DND-41 (cell line): Measurements from ENCODE around the gene LSR.

Experiments
- ATAC-seq: fragments of 200-7000 bp; cut with Tn5 transposase; 3 replicates; pipeline ENCODE4 v1.9.1; 2021; ENCODE audit warnings: low read depth; ENCODE audit not compliant: insufficient read depth
- DNase-seq: peaks from one replicate; pipeline ENCODE4 v3.0.0-alpha.2; 2020
- H2AFZ ChIP-seq: 2 replicates; pipeline ENCODE4 v1.6.0; 2012; ENCODE audit warnings: low read depth, low read length
- H3K27ac ChIP-seq: 2 replicates; pipeline ENCODE4 v1.5.1; 2012; ENCODE audit warnings: low read length, inconsistent platforms
- H3K27me3 ChIP-seq: fragments of 200-600 bp; sonication (generic); 2 replicates; pipeline ENCODE4 v1.6.0; 2012; ENCODE audit warnings: low read length, mild to moderate bottlenecking, inconsistent platforms; ENCODE audit not compliant: insufficient read depth, poor library complexity
- H3K36me3 ChIP-seq: 2 replicates; pipeline ENCODE4 v1.5.1; 2012; ENCODE audit warnings: low read length, inconsistent platforms; ENCODE audit not compliant: insufficient read depth
- H3K4me1 ChIP-seq: 2 replicates; pipeline ENCODE4 v1.5.1; 2012; ENCODE audit warnings: mild to moderate bottlenecking, low read length; ENCODE audit not compliant: insufficient read depth
- H3K4me2 ChIP-seq: 2 replicates; pipeline ENCODE4 v1.6.0; 2012; ENCODE audit warnings: mild to moderate bottlenecking, moderate library complexity, low read length, inconsistent platforms; ENCODE audit not compliant: insufficient read depth
- H3K4me3 ChIP-seq, 2 experiments: fragments of 200-600 bp in 1 of 2; shearing (Covaris generic) in 1 of 2; 2 replicates each; pipeline ENCODE4 v1.5.1; 2012 to 2016; ENCODE audit warnings: inconsistent platforms in 2 of 2, low read length in 2 of 2, mild to moderate bottlenecking in 2 of 2, low read depth in 1 of 2, moderate library complexity in 1 of 2
- H3K79me2 ChIP-seq: 2 replicates; pipeline ENCODE4 v1.6.0; 2012; ENCODE audit warnings: low read length, inconsistent platforms; ENCODE audit not compliant: insufficient read depth
- H3K9ac ChIP-seq: 2 replicates; pipeline ENCODE4 v1.6.0; 2012; ENCODE audit warnings: low read depth, mild to moderate bottlenecking, inconsistent platforms, low read length, moderate library complexity
- H3K9me3 ChIP-seq: 2 replicates; pipeline ENCODE4 v1.5.1; 2012; ENCODE audit warnings: low read length, moderate library complexity, mild to moderate bottlenecking, inconsistent platforms; ENCODE audit not compliant: insufficient read depth, severe bottlenecking
- H4K20me1 ChIP-seq: 2 replicates; pipeline ENCODE4 v1.6.0; 2012; ENCODE audit warnings: low read length; ENCODE audit not compliant: insufficient read depth
- EZH2 ChIP-seq: IDR thresholded peaks from 3 replicates; pipeline ENCODE4 v1.6.1; 2012; ENCODE audit warnings: borderline replicate concordance, low read depth, mild to moderate bottlenecking, moderate library complexity, low read length, inconsistent platforms; ENCODE audit not compliant: severe bottlenecking
- TF ChIP-seq, protein P1 (sequence below): IDR thresholded peaks from 2 replicates; pipeline ENCODE4 v1.5.1; 2012; ENCODE audit warnings: borderline replicate concordance, low read length, moderate library complexity, mild to moderate bottlenecking; ENCODE audit not compliant: poor library complexity, severe bottlenecking; ENCODE audit errors: extremely low read depth

Gene LSR

DNA sequence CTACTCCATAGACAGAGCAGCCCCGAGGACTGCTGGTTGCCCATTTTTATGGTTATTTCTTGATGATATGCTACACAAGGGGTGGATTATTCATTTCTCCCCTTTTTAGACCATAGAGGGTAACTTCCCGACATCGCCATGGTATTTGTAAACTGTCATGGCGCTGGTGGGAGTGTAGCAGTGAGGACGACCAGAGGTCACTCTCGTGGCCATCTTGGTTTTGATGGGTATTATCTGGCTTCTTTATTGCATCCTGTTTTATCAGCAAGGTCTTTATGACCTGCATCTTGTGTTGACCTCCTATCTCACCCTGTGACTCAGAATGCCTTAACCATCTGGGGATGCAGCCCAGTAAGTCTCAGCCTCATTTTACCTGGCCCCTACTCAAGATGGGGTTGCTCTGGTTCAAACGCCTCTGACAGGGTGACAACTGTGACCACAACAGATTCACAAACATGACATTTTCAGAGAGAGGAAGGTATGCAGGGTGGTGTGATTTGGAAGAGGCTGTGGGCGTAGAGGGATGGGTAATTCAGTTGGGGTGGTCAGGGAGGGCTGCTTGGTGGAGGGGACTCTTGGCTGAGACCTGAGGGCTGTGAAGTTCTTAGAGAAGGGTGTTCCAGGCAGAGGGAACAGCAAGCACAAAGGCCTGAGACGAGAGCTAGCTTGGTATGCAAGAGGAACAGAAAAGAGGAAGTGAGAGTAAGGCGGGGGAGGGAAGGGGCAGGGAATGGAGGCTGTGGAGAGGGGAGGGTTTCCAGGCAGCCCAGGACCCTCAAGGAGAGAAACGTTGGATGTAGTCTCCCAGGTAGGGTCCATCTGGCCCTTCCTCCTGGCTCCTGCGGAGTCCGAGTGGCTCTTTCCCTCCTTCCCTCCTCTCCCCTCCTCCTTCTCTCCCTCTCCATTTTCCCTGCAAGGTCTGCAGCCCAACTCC, 43.7 kb upstream of the LSR start:
- no peak overlapping the region for H3K27ac ChIP-seq
- H3K36me3 ChIP-seq, result no peaks in the 10 kb centered on the region
- H2AFZ ChIP-seq, result no peak overlapping the region
- no peaks in the 10 kb centered on the region for H3K4me1 ChIP-seq
- no peak overlapping the region for H3K4me2 ChIP-seq
- H3K79me2 ChIP-seq, result no peaks in the 10 kb centered on the region
- H3K27me3 ChIP-seq, result peaks cover 3% of the 10 kb centered on the region
- DNase-seq (no peak), ATAC-seq (no peak)
- H3K9me3 ChIP-seq, result no peaks in the 10 kb centered on the region
- TF ChIP-seq, protein P1, sequence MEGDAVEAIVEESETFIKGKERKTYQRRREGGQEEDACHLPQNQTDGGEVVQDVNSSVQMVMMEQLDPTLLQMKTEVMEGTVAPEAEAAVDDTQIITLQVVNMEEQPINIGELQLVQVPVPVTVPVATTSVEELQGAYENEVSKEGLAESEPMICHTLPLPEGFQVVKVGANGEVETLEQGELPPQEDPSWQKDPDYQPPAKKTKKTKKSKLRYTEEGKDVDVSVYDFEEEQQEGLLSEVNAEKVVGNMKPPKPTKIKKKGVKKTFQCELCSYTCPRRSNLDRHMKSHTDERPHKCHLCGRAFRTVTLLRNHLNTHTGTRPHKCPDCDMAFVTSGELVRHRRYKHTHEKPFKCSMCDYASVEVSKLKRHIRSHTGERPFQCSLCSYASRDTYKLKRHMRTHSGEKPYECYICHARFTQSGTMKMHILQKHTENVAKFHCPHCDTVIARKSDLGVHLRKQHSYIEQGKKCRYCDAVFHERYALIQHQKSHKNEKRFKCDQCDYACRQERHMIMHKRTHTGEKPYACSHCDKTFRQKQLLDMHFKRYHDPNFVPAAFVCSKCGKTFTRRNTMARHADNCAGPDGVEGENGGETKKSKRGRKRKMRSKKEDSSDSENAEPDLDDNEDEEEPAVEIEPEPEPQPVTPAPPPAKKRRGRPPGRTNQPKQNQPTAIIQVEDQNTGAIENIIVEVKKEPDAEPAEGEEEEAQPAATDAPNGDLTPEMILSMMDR, result no peak
- no peak for TF ChIP-seq EZH2
- H3K4me3 ChIP-seq, result no peak overlapping the region
- H4K20me1 ChIP-seq, result no peaks in the 10 kb centered on the region
- no peak overlapping the region for H3K9ac ChIP-seq

DNA sequence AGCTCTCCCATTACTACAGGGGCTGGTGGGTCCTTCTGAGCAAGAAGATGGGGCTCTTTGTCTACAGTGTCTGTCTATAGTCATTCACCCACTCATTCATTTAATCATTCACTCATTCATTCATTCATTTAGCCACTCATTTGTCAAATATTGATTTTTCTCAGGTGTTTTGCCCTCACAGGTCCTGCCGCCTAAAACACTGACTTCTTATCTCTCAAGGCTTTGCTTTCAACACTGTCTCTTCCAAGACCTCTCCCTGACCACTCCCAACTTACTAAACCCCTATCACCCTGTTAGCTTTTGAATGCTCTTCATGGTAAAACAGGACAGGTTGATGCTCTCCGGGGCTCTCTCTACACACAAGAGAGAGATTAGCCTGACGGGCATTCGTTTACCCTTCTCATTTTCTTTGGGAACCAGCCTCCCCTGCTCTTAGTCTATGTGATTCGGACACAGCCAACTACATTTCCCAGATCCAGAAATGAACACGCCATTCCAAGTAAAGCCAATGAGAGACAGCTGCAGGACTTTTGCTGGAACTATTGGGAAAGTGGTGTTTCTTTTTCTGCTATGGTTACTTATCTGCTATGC, 43.0 kb upstream of the LSR start:
- H3K9ac ChIP-seq, result no peak overlapping the region
- H3K4me3 ChIP-seq, result no peak overlapping the region
- no peak for ATAC-seq
- H3K79me2 ChIP-seq, result no peaks in the 10 kb centered on the region
- H3K9me3 ChIP-seq, result no peaks in the 10 kb centered on the region
- no peaks in the 10 kb centered on the region for H3K4me1 ChIP-seq
- TF ChIP-seq, protein P1, result no peak
- TF ChIP-seq EZH2, result no peak
- H3K27me3 ChIP-seq, result no peaks in the 10 kb centered on the region
- H2AFZ ChIP-seq, result no peak overlapping the region
- no peaks in the 10 kb centered on the region for H3K36me3 ChIP-seq
- H4K20me1 ChIP-seq, result no peaks in the 10 kb centered on the region
- no peak for DNase-seq
- H3K4me2 ChIP-seq, result no peak overlapping the region
- H3K27ac ChIP-seq, result no peak overlapping the region

DNA sequence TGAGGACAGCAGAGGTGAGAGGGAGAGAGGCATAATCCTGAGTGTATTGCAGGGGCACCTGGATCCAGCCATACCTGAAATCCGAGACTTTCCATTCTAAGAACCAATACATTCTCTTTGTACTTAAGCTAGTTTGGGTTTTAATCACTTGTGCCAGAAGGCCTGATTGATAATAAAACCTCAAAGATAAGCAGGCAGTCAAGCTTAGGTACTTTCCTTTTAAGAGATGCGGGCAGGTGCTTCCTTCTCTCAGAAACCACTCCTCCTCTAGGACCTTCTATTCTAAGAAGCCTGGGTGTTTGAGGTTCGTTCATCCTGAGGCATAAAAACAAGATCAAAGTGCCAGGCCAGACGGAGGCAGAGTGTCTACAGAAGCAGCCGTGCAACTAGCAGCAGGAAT, 42.4 kb upstream of the LSR start:
- Histone ChIP-seq H3K4me3 (no peak overlapping the region), H3K27ac (no peak overlapping the region), H3K4me2 (no peak overlapping the region), H2AFZ (no peak overlapping the region), H3K36me3 (no peaks in the 10 kb centered on the region), H4K20me1 (no peaks in the 10 kb centered on the region), H3K9me3 (no peaks in the 10 kb centered on the region), H3K79me2 (no peaks in the 10 kb centered on the region), H3K4me1 (no peaks in the 10 kb centered on the region), H3K9ac (no peak overlapping the region), H3K27me3 (no peaks in the 10 kb centered on the region)
- peak; percentile 55 for DNase-seq
- TF ChIP-seq EZH2, result no peak
- TF ChIP-seq, protein P1, result no peak
- ATAC-seq, result peak; percentile 86
